NCI-H1436 treated with DMSO at 0.1 percent for 48 hours (cell line): Measurements from ENCODE around the gene CCR5AS.

ENCODE experiments used
- DNase-seq: peaks from one replicate; lab custom pipeline; 2025; lab: John Stamatoyannopoulos, UW

CCR5AS gene

GRCh38 chr3:46380471-46381221 lies 26.2 kb downstream of the CCR5AS start:
- no peak for DNase-seq

GRCh38 chr3:46378426-46378942 lies 28.4 kb downstream of the CCR5AS start:
- no peak for DNase-seq

GRCh38 chr3:46375814-46376213 lies 31.1 kb downstream of the CCR5AS start:
- DNase-seq = no peak

DNA sequence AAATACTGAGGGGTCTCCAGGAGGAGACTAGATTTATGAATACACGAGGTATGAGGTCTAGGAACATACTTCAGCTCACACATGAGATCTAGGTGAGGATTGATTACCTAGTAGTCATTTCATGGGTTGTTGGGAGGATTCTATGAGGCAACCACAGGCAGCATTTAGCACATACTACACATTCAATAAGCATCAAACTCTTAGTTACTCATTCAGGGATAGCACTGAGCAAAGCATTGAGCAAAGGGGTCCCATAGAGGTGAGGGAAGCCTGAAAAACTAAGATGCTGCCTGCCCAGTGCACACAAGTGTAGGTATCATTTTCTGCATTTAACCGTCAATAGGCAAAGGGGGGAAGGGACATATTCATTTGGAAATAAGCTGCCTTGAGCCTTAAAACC lies 31.6 kb downstream of the CCR5AS start:
- DNase-seq = no peak

DNA sequence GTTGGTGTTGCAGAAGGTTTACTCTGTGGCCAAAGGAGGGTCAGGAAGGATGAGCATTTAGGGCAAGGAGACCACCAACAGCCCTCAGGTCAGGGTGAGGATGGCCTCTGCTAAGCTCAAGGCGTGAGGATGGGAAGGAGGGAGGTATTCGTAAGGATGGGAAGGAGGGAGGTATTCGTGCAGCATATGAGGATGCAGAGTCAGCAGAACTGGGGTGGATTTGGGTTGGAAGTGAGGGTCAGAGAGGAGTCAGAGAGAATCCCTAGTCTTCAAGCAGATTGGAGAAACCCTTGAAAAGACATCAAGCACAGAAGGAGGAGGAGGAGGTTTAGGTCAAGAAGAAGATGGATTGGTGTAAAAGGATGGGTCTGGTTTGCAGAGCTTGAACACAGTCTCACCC lies 32.1 kb downstream of the CCR5AS start:
- DNase-seq = no peak

GRCh38 chr3:46372492-46373359 lies 34.1 kb downstream of the CCR5AS start:
- no peak for DNase-seq

DNA sequence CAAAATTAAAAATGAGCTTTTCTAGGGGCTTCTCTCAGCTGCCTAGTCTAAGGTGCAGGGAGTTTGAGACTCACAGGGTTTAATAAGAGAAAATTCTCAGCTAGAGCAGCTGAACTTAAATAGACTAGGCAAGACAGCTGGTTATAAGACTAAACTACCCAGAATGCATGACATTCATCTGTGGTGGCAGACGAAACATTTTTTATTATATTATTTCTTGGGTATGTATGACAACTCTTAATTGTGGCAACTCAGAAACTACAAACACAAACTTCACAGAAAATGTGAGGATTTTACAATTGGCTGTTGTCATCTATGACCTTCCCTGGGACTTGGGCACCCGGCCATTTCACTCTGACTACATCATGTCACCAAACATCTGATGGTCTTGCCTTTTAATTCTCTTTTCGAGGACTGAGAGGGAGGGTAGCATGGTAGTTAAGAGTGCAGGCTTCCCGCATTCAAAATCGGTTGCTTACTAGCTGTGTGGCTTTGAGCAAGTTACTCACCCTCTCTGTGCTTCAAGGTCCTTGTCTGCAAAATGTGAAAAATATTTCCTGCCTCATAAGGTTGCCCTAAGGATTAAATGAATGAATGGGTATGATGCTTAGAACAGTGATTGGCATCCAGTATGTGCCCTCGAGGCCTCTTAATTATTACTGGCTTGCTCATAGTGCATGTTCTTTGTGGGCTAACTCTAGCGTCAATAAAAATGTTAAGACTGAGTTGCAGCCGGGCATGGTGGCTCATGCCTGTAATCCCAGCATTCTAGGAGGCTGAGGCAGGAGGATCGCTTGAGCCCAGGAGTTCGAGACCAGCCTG lies 35.1 kb downstream of the CCR5AS start:
- no peak for DNase-seq

DNA sequence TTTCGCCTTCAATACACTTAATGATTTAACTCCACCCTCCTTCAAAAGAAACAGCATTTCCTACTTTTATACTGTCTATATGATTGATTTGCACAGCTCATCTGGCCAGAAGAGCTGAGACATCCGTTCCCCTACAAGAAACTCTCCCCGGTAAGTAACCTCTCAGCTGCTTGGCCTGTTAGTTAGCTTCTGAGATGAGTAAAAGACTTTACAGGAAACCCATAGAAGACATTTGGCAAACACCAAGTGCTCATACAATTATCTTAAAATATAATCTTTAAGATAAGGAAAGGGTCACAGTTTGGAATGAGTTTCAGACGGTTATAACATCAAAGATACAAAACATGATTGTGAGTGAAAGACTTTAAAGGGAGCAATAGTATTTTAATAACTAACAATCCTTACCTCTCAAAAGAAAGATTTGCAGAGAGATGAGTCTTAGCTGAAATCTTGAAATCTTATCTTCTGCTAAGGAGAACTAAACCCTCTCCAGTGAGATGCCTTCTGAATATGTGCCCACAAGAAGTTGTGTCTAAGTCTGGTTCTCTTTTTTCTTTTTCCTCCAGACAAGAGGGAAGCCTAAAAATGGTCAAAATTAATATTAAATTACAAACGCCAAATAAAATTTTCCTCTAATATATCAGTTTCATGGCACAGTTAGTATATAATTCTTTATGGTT lies 35.9 kb downstream of the CCR5AS start, which contains the start of gene CCR5:
TSS of gene CCR5 (plus strand) at position 108 of the 680 bp plus-strand sequence. CDS start 1,957 bp downstream, outside the sequence.
- no peak for DNase-seq

GRCh38 chr3:46369675-46370132 lies 37.2 kb downstream of the CCR5AS start:
- DNase-seq = no peak

DNA sequence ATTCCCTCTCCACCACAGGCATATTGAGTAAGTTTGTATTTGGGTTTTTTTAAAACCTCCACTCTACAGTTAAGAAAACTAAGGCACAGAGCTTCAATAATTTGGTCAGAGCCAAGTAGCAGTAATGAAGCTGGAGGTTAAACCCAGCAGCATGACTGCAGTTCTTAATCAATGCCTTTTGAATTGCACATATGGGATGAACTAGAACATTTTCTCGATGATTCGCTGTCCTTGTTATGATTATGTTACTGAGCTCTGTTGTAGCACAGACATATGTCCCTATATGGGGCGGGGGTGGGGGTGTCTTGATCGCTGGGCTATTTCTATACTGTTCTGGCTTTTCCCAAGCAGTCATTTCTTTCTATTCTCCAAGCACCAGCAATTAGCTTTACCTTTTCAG lies 37.7 kb downstream of the CCR5AS start:
- DNase-seq = no peak

GRCh38 chr3:46368569-46368968 lies 38.3 kb downstream of the CCR5AS start:
- no peak for DNase-seq

DNA sequence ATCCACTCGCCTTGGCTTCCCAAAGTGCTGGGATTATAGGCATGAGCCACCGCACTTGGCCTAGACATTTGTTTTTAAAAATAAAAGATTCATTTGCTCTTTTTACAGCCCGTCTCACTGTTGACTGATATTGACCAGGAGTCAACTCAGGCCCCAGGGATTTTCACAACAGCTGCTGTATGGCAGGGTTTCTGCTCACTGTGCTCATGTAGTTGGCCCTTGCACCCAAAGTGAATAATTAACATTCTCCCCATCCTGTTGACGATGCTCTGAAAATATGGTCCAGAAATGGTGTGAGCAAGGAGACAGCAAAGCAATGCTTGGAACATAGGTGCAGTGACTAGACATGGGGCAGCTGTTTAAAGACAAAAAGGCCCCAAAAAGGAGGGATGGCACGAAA lies 39.1 kb downstream of the CCR5AS start:
- DNase-seq = no peak

DNA sequence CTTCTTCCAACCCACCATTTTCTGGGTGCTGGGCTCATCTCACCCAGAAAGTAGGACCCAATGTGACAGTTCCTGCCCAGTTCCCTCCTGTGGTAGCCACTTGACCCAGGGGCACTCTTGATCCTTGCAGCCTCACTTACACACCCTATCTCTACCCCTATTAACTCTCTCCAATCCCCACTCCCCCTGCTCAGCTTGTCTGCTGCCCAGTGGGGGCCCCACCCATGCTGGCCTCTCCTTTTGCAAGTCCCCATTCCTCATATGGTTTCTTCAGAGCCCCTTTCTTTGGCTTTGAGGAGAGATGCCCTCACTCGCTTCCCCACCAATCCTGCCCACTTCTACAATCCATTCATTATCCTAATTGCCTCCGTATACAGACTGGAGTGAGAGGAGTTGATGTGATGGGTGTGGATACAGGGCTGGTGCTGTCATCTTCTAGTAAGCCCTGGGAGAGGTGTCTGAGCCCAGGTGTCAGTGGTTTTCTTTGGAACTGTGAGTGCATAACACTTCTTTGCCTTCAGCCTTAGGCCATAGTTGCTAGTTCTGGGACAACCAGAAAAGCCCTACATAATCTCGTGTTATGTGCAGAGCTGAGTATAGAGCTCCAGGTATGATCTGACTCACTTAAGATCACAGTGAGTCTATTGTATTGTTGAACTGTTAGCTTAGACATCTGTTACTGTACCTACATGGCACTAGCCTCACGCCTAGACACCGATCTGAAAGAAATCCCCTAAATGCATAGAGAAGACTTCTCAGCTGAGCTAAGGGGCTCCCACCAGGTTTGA lies 40.9 kb downstream of the CCR5AS start:
- DNase-seq = no peak

DNA sequence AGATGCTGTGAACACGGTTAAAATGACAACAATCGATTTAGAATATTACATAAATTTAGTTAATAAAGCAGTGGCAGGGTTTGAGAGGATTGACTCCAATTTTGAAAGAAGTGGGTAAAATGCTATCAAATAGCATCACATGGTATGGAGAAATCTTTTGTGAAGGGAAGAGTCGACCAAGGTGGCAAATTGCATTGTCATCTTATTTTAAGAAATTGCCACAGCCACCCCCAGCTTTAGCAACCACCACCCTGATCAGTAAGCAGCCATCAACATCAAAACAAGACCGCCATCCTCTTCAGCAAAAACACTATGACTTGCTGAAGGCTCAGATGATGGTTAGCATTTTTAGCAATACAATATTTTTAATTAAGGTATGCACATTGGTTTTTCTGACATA lies 41.8 kb downstream of the CCR5AS start:
- no peak for DNase-seq

GRCh38 chr3:46361408-46362283 lies 45.2 kb downstream of the CCR5AS start:
- no peak for DNase-seq

DNA sequence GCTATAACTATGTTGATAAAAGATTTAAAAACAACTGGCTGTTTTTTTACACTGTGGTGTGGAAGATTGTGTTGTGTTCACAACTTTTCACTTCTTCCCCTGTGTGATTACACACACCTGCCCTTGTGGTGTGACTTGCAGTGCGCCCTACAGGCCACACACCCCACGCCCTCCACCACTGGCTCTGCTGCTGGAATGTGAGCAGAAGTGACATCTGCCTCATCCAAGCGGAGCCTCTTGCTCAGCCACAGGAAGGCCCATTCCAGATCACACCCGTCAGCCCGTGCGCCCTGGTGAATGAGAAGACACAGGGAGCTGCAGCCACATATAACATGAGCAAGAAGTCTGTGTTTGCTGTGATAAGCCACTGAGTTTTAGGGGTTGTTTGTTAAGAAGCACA lies 46.0 kb downstream of the CCR5AS start:
- no peak for DNase-seq

DNA sequence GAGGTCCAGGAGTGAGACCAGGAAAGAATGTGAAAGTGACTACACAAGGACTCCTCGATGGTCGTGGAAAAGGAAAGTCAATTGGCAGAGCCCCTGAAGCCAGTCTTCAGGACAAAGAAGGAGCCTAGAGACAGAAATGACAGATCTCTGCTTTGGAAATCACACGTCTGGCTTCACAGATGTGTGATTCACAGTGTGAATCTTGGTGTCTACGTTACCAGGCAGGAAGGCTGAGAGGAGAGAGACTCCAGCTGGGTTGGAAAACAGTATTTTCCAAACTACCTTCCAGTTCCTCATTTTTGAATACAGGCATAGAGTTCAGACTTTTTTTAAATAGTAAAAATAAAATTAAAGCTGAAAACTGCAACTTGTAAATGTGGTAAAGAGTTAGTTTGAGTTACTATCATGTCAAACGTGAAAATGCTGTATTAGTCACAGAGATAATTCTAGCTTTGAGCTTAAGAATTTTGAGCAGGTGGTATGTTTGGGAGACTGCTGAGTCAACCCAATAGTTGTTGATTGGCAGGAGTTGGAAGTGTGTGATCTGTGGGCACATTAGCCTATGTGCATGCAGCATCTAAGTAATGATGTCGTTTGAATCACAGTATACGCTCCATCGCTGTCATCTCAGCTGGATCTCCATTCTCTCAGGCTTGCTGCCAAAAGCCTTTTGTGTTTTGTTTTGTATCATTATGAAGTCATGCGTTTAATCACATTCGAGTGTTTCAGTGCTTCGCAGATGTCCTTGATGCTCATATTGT lies 47.0 kb downstream of the CCR5AS start:
- DNase-seq = no peak

DNA sequence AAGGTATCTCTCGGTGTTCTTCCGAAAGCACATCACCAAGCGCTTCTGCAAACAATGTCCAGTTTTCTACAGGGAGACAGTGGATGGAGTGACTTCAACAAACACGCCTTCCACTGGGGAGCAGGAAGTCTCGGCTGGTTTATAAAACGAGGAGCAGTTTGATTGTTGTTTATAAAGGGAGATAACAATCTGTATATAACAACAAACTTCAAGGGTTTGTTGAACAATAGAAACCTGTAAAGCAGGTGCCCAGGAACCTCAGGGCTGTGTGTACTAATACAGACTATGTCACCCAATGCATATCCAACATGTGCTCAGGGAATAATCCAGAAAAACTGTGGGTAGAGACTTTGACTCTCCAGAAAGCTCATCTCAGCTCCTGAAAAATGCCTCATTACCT lies 48.4 kb downstream of the CCR5AS start:
- no peak for DNase-seq

DNA sequence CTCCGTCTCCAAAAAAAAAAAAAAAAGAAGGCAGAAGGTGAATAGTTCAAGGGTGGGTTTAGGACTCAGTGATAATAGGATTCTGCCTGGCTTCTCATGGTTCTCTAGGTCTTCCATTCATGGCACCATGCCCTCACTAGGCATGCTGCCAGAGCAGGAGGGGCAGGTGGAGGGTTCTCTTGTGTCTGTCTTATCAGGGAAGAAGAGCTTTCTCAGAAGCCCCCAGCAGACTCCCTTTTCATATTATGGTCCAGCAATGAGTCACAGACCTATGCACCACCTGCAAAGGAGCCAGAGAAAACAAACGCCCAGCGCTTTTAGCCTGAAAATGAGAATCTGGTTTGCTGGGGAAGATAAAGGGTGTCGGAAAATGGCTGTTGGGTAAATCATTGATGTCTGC lies 50.0 kb downstream of the CCR5AS start:
- DNase-seq = no peak
